ENCODE data around the gene AJM1.

The AJM1 gene

DNA sequence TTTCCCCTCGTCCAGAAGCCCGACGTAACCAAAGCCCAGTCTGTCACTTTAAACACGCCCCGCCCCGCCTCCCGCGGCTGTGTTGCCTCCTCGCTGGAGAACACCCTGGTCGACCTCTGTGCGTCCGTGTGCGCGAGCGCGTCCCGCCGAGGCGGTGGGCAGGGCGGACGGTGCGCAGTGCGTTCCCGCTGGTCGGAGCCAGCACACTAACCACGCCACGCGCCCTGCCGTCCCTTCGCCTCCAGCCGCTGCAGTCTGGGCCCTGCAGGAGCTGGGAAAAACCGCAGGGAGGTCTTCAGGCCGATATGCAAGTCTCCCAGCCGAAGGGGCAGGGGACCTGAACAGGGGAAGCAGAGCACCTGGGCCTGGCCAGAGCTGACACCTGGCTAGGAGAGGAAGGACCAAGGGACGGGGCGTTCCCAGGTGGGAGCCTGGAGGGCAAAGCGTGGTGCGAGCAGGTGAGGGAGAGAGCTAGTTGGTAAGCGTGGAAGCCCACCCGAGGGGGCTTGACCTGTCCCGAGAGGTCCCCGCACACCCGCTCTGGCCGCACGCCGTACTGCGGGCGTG is 5.6 kb downstream of the AJM1 start:
- peak overlapping the region; percentile 95 to 97 (median 96) for H3K4me3 Mint-ChIP-seq
- H3K27ac Mint-ChIP-seq = peak overlapping the region; percentile 94 to 97 (median 97)
- H3K27me3 Mint-ChIP-seq (ENCODE audit: low read depth) = no peaks in the 10 kb centered on the region
- H3K36me3 Mint-ChIP-seq (ENCODE audit: low read depth) = no peaks in the 10 kb centered on the region
- H3K4me1 Mint-ChIP-seq = no peaks in the 10 kb centered on the region
- TF ChIP-seq, protein P1, sequence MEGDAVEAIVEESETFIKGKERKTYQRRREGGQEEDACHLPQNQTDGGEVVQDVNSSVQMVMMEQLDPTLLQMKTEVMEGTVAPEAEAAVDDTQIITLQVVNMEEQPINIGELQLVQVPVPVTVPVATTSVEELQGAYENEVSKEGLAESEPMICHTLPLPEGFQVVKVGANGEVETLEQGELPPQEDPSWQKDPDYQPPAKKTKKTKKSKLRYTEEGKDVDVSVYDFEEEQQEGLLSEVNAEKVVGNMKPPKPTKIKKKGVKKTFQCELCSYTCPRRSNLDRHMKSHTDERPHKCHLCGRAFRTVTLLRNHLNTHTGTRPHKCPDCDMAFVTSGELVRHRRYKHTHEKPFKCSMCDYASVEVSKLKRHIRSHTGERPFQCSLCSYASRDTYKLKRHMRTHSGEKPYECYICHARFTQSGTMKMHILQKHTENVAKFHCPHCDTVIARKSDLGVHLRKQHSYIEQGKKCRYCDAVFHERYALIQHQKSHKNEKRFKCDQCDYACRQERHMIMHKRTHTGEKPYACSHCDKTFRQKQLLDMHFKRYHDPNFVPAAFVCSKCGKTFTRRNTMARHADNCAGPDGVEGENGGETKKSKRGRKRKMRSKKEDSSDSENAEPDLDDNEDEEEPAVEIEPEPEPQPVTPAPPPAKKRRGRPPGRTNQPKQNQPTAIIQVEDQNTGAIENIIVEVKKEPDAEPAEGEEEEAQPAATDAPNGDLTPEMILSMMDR (IDR thresholded peaks at IDR 0.05; ENCODE audit: unreplicated experiment in 3 of 3) = no peak
- H3K9me3 Mint-ChIP-seq = no peaks in the 10 kb centered on the region

DNA sequence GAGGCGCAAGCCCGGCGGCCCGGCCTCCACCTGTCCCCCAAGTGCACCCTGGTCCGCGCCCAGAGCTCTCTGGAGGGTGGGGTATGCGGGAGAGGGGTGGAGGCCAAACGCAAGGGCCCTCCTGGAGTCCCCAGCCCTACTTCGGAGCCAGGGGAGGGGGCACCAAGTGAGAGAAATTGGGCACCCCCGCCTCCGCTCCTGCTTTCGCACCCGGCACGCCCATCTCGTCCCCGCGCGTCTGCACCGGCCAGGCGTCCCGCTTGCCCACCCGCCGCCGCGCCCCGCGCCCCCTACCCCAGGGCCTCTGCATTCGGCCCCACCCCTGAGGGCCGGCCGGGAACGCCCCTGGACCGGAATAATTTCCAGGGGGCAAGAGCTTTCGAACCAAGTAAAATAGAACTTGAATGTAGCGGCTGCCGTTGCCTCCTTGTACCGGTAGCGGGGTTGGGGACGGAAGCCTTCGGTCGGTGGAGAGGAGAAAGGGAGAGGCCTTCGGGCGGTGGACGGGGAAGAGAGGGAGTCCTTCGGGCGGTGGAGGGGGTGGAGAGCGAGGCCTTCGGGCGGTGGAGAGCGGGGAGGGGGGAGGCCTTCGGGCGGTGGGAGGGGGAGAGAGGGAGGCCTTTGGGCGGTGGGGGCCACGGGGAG is 6.2 kb downstream of the AJM1 start:
- Mint-ChIP-seq H3K4me3 (peak overlapping the region; percentile 95 to 97 (median 96)), H3K36me3 (ENCODE audit: low read depth) (no peaks in the 10 kb centered on the region), H3K27me3 (ENCODE audit: low read depth) (no peaks in the 10 kb centered on the region), H3K27ac (peak overlapping the region; percentile 94 to 98 (median 98)), H3K4me1 (no peaks in the 10 kb centered on the region), H3K9me3 (no peaks in the 10 kb centered on the region)
- TF ChIP-seq, protein P1 (IDR thresholded peaks at IDR 0.05; ENCODE audit: unreplicated experiment in 3 of 3) = peak in 1 of 3 experiments; percentile 10

DNA sequence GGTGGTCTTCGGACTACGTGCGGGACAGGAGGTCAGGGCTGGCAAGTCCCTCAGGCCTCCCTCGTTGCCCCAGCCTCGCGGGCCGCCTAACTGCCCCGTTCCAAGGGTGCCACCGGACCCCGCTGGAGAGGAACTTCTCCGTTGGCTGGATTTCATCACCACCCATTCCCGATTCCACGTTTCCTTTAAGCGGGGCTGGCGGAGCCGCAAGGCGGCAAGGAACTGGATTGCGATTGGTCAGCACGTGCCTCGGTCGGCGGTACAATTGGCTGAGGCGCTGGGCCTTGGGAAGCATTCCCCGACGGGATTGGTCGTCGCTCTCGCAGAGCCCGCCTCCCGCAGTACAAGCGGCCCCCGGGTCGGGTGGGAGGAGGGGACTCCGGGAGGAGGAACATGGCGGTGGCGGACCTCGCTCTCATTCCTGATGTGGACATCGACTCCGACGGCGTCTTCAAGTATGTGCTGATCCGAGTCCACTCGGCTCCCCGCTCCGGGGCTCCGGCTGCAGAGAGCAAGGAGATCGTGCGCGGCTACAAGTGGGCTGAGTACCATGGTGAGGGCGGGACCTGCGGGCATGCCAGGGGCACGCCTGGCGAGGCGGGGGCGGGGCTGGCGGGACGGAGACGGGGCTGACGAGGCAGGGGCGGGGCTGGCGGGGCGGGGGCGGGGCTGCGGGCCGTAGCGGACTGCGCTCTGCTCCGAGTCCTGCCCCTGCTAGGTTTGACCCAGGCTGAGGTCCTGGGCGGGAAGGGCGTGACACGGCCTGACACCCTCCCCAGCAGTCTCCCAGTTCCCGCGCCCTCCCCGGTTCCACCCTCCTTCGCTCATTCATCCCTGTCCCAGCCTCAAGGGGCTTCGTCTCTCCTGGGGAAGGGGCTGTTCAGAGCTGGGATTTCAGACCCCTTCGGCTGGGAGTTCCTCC is 7.0 kb downstream of the AJM1 start, which contains the start of gene PHPT1:
Gene PHPT1 (plus strand): TSS at position 372 of the 922 bp plus-strand sequence. CDS start 22 bp downstream, at position 394.
- Mint-ChIP-seq H3K27me3 (ENCODE audit: low read depth) (no peaks in the 10 kb centered on the region), H3K9me3 (no peaks in the 10 kb centered on the region), H3K4me1 (no peaks in the 10 kb centered on the region), H3K4me3 (peak within 1 kb of the TSS; percentile 95 to 97 (median 96)), H3K36me3 (ENCODE audit: low read depth) (no peaks in the 10 kb centered on the region), H3K27ac (peak within 1 kb of the TSS; percentile 94 to 98 (median 98))
- TF ChIP-seq, protein P1 (IDR thresholded peaks at IDR 0.05; ENCODE audit: unreplicated experiment in 3 of 3) = no peak

DNA sequence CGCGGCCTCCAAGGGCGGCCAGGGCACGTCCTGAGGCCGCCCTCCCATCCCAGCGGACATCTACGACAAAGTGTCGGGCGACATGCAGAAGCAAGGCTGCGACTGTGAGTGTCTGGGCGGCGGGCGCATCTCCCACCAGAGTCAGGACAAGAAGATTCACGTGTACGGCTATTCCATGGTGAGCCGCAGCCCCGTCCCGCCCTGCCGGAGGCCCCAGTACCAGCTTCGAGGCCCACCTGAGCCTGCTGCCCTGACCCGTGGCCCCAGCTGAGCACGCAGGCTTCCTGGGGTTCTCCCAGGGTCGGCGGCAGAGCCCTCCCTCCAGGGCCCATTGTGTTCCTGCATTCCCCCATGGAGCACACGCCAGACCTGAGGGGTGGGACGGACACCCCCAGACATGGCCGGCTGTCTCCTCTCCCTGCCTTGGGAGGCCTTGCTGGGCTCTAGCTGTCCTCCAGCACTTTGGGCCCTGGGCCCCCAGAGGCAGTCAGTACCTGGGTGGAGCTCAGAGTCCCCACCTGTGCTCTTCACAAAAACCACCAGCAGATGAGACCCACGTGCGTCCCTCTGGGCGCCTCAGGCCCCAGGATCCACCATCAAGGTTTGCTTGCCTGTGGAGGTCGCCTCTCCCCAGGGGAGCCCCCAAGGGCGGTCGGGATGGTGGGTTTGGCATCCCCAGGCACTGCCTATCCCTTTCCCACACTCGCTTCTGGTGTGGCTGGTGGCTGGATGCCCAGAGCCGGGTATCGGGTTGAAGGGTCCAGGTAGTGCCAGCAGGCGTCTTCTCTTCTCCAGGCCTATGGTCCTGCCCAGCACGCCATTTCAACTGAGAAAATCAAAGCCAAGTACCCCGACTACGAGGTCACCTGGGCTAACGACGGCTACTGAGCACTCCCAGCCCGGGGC is 7.9 kb downstream of the AJM1 start:
- peak overlapping the region; percentile 95 to 97 (median 96) for H3K4me3 Mint-ChIP-seq
- no peaks in the 10 kb centered on the region for H3K36me3 Mint-ChIP-seq (ENCODE audit: low read depth)
- no peaks in the 10 kb centered on the region for H3K4me1 Mint-ChIP-seq
- no peaks in the 10 kb centered on the region for H3K9me3 Mint-ChIP-seq
- TF ChIP-seq, protein P1 (IDR thresholded peaks at IDR 0.05; ENCODE audit: unreplicated experiment in 3 of 3) = no peak
- H3K27ac Mint-ChIP-seq = peak overlapping the region; percentile 64 to 98 (median 94)
- no peaks in the 10 kb centered on the region for H3K27me3 Mint-ChIP-seq (ENCODE audit: low read depth)
